SKM-1 treated with dmso at 0.1 percent for 144 hours (cell line): Measurements from ENCODE around the gene ROBO1.
A peak's percentile ranks its signal among the peaks of the same experiment; 100 is the strongest.

Experiments used
- DNase-seq: peaks from one replicate; lab custom pipeline; 2025; ENCODE audit not compliant: unreplicated experiment; lab: John Stamatoyannopoulos, UW

The ROBO1 gene

DNA sequence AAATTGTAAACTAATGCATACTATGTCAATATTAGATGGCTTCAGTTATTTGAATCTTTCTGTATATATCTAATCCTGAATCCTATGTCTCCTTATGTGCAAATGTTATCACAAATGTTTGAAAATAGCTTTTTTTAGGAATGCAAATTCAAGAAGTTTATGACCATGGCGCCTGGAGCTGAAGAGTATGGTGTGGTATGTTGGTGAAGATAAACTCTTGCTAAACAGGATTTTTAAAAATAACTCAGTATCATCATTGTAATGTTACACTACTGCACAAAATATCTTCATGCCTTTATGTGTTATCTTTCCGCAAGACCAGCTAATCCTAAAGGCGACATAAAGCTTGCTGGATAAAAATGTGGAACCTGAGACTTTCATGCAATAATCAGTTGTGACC lies 382.6 kb downstream of the ROBO1 start:
- no peak for DNase-seq

DNA sequence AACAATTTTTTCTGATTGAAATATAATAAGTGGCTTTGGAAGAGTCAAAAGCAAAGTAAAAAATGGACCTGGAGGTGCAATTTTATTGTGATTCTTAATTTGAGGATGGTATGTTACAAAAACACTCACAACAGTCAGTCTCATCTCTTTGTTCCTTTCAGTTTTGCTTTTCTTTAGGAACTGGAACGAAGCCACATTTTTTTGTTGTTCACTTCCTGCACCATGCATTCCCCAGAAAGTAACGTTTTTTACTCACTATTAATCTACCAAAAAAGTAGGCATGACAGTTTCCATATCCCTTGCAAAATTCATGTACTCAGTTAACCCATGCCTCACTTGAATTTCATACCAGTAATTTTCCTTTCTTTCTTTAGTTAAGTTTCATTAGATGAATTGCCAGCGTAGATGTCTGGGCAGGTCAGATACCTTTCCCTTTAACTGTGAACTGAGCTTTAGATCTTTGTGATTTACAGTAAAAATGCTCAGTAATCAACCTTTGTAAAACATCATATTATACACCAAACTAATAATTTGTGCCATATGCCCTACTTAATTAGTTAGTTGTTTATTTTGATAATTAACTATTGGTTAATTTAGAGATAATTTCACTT lies 384.3 kb downstream of the ROBO1 start:
- no peak for DNase-seq

- DNase-seq = no peak
Measured at GRCh38 chr3:79380581-79380980, 387.2 kb downstream of the ROBO1 start.

GRCh38 chr3:79378064-79378463 lies 389.7 kb downstream of the ROBO1 start:
- no peak for DNase-seq

DNA sequence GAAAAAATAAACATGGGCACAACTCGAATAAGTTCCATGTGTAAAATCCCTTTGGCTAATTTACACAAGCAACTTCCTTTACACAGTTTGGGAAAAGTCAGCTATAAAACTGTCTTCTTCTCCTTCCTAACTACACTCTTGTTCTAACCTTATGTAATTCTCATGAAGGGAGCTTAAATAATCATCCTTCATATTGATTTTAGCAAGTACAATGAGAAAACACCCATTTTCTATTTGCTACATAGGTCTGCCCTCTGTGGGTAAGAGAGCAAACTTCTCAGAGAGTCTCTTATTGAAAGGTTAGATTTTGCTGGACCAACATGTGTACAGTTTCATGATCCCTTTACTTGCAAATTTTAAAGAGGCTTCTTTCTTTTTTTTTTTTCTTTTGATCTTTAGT lies 398.5 kb downstream of the ROBO1 start:
- no peak for DNase-seq

DNA sequence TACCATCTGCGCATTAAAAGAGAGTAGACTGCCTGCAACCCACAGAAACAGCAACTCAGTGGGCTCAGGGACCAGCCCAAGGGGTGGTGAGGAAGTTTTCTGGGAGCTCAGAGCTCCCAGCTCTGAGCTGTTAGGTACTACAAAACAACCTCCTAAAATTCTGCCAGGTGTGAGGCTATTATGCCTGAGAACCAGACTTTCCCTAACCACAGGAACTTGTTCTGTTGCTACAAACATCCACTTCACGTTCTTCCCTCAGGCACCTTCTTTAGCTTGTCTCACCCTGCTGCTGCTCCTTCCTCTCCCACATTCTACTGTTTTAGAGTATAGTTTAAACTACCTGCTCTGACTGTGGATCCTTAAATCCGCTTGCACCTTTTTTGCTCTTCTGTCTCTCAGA lies 399.4 kb downstream of the ROBO1 start:
- DNase-seq = no peak

- no peak for DNase-seq
Measured at GRCh38 chr3:79367803-79368202, 400.0 kb downstream of the ROBO1 start.

DNA sequence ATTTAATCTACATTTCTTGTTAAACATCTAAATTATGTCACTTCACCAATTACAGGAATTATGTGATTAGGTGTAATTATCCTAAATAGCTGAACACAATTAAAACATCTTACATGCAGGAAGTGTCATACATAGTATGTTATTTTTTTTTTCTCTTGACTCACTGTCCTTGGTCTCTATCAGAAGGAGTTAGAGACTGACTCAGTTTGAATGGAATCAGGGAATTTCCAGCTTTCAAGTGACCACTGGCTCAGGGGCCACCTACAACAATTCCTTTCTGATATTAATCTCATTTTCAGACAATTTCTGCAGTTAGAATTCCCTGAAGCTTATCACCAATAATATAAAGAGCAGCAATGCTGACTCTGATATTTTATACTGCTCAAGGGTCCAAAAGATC lies 400.7 kb downstream of the ROBO1 start:
- no peak for DNase-seq

GRCh38 chr3:79366414-79366813 lies 401.4 kb downstream of the ROBO1 start:
- no peak for DNase-seq

- no peak for DNase-seq
Measured at GRCh38 chr3:79364784-79365183, 403.0 kb downstream of the ROBO1 start.

DNA sequence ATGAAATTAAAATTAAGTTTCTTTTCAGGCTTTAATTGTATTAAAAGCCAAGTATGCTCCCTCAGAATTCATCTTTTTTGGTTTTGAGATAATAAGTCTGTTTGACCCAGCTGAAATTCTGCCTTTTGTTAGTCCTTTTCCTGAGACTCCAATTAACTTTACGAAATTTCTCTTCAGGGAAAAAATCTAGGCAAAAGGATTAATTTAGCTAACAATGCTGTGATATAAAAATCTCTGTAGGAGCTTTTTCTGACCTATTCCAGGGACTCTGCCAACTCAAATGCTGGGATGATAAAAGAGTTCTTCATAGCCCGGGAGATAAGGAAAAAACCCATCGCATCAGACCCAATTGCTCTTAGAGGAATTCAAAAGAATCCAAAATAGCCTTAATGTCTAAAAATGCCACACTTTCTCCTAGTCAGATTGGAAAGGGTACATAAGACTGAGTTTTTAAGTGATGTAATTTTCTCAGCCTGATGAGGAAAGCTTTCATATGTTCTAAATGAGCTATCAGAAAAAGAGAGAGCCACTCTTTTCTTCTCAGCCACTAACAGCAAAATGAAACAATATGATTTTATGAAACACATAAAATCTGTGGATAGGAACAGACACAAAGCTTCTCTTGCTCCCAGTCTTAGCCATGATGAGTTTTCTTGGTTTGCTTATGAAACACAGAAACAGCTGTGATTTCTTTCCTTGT lies 405.1 kb downstream of the ROBO1 start:
- DNase-seq = no peak

DNA sequence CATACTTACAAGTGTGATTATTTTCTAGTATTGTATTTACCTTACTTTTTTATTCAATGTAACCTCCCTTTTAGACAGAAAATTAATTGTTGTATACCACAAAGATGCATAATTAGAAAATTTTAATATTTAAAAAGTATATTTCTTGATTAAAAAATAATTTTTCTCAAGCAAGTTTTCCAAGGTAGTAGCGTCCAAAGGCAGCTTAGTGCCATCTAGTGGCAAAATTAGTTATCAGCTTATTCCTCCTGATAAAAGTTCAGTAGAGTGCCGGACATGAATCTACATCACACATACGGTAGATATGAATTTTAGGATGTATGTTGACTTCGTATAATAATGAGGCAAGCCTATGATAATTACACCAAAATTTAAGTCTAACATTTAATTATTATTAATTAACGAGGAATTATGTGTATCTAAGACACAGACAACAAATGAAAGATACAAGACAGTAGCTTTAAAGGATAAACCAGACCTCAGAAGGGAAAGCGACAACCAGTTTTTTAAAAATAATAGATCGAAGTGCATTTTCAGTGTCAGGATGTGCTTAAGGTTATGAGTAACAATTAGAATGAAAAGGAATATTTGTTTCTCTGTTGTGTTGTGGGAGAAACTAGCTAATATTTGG lies 405.9 kb downstream of the ROBO1 start:
- DNase-seq = peak; percentile 41

- DNase-seq = no peak
Measured at GRCh38 chr3:79358327-79358726, 409.5 kb downstream of the ROBO1 start.

- peak; percentile 87 for DNase-seq
Measured at GRCh38 chr3:79354179-79354688, 413.6 kb downstream of the ROBO1 start.

DNA sequence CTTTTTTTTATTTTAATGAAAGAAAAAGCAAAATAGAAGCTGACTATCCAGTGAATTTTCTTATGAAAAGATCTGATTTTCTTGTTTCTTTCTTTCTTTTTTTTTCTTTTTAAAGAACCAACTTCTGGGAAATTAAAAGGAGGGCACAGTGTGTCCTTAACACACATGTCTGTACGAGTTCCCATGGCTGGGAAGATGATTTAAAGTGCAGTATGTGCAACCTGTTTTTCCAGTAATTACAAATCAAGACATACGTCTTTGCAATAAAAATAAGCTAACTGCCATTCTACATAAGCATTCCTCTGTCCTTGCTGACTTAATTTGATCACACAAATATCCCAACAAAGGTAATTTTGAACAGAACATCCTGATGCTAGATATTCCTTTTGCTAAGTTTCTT lies 416.1 kb downstream of the ROBO1 start:
- no peak for DNase-seq

DNA sequence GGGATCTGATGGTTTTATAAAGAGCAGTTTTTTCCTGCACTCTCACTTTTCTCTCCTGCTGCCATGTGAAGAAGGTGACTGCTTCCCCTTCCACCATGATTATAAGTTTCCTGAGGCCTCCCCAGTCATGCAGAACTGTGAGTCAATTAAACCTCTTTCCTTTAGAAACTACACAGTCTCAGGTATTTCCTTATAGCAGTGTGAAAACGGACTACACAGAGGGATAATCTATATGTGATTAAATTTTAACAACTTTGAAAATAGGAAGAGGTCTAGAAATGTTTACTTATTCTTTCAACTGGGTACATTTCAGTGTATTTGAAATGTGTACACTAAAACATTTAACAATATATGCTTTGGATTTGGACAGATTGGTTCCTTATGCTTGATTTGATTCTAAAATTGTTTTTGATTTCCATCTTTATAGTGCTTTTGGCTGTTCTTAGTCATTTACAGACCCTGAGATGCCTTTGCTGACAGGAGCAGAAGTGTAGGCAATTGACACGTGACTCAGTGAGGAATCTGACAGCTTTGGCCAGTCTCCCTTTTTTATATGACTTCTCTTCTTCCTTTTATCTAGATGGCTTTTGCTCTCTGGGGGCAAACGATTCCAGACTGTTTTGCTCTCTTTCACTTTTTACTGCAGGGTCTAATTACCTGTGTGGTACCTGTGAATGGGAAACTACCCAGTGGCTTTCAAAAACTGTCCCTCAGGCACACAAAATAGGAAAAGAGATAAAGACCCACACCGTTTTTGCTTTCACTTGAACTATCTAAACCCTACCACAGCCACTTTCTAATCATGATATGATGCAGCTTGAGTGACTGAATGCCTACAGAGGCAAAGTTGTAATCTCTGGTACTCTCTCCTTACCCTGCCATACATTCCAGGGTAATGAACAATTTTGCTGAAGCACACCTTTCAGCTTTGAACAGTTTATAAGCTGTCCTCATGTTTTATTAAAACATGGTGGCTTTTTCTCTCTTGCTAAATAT lies 422.6 kb downstream of the ROBO1 start:
- DNase-seq = no peak

DNA sequence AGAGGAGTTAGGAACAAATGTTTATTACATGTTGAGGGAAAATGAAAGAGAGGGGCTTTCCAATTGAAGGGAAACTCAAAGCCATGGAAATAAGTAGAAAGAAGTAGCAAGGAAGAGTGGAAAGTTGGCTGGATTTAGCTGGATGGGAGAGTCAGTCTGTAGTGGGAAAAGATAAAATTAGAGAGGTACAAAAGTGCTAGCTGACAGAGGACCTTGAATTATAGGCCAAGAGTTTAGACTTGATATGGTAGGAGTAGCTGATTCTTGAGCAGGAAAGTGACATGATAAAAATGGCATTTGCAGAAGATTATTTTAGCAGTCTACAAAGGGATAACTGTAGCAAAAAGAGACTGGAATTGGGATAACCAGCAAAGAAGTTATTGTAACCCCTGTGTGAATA lies 425.8 kb downstream of the ROBO1 start:
- DNase-seq = no peak

GRCh38 chr3:79339846-79340245 lies 428.0 kb downstream of the ROBO1 start:
- DNase-seq = no peak

GRCh38 chr3:79337798-79338197 lies 430.0 kb downstream of the ROBO1 start:
- no peak for DNase-seq

DNA sequence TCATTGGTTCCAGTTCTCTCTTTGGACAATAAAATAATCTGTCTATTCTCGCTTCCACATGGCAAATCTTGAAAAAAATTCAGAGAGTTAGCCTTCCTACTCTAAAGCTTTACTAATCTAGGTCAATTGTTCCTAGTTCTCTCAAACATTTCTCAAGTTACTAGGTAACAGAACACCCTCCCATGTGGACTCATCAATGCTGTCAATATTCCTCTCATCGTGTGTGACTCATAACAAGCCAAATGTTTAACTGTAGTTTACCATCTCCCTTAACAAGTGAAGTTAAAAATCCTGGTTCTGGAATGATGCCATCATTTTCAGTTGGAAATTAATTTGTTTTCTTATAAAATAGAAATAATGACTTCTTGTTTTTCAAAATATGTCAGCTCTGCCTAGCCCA lies 438.6 kb downstream of the ROBO1 start:
- DNase-seq = no peak

DNA sequence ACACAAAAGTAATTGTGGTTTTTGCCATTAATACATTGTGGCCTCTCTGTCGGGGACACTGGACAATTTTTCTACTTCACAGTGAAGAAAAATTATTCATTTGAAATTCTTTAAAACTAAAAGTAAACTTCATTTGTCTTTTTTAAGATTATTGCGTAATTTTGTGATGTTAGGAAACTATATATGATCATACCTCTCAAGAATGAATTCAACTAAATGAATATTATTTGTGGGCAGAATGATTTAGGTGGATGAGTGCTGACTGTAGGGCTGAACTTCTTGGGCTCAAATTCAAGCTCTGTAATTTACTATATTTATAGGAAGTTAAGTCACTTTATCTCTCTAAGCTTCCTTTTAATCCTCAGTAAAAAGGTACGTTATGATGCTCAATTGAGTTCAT lies 441.2 kb downstream of the ROBO1 start:
- DNase-seq = no peak
